Pons (tissue), 1 donor: ENCODE results near the gene TIGAR.

ENCODE experiments used
- DNase-seq: peaks from one replicate; pipeline ENCODE4 v3.0.0-alpha.2; 2016; ENCODE audit warnings: low spot score

TIGAR gene

GRCh38 chr12:4320853-4321701, at the start of gene TIGAR:
TSS of gene TIGAR (plus strand) at chr12:4321213. CDS start at chr12:4321272, 59 bp downstream.
- peak; percentile 96 for DNase-seq

GRCh38 chr12:4271717-4272423, 49.1 kb upstream of the TIGAR start:
- DNase-seq: peak; percentile 60

GRCh38 chr12:4272424-4273272, 48.4 kb upstream of the TIGAR start:
- peak; percentile 25 for DNase-seq

DNA sequence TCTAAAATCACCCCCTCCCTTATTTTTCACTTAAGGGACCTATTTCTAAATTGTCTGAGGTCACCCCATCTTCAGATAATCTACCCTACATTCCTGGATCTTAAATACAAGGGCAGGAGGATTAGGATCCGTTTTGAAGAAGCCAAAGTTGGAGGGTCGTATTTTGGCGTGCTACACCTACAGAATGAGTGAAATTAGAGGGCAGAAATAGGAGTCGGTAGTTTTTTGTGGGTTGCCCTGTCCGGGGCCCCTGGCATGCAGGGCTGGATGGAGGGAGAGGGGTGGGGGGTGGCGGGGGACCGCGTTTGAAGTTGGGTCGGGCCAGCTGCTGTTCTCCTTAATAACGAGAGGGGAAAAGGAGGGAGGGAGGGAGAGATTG, 47.8 kb upstream of the TIGAR start:
- DNase-seq: peak; percentile 23

GRCh38 chr12:4273652-4274395, 47.2 kb upstream of the TIGAR start, which contains the start of gene CCND2:
TSS of gene CCND2 (plus strand) at chr12:4273762. CDS start at chr12:4274041, 279 bp downstream.
- peak; percentile 84 for DNase-seq

DNA sequence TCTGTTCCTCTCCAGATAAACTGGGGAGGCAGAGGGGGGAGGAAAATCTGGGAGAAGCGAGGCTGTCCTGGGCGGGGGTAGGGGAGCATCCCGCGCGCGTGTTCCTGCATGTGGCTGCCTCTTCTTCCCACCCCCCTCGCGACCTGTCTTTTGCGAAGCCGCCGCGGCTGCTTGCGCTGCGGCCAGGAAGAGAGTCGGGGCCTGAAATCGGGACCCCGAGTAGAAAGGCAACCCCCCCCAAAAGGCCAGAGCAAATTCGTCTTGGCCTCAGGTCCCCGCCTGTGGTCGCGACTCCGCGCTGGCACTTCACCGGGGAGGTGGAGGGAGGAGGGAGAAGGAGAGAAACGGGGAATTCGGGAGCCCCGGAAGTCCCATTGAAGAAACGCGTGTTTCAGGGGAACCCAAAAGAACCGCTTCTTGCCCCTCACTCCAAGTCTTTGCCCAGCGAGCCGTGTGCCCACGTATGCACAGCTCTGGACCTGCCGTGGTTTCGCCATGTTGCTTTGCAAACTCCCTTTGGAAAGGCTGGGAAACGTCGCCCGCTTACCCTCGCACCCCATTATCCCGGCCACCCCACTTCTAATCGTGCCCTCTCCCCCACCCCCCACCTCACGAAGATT, 46.5 kb upstream of the TIGAR start:
- DNase-seq: no peak

GRCh38 chr12:4275016-4275869, 45.8 kb upstream of the TIGAR start:
- no peak for DNase-seq

DNA sequence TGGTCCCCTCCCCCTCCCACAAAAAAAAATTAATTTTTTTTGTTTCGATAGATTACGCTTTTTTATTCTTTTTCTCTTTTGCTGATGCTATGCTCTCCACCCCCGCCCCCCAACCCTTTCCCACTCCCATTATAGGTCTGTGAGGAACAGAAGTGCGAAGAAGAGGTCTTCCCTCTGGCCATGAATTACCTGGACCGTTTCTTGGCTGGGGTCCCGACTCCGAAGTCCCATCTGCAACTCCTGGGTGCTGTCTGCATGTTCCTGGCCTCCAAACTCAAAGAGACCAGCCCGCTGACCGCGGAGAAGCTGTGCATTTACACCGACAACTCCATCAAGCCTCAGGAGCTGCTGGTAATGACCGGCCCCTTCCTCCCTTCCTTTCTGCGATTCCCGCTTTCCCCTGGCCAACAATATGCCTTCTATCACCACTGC, 45.1 kb upstream of the TIGAR start:
- DNase-seq: no peak

GRCh38 chr12:4276524-4277204, 44.3 kb upstream of the TIGAR start:
- DNase-seq: peak; percentile 95

GRCh38 chr12:4277205-4277543, 43.8 kb upstream of the TIGAR start:
- no peak for DNase-seq

- no peak for DNase-seq
Measured at GRCh38 chr12:4277857-4278256, 43.2 kb upstream of the TIGAR start.

DNA sequence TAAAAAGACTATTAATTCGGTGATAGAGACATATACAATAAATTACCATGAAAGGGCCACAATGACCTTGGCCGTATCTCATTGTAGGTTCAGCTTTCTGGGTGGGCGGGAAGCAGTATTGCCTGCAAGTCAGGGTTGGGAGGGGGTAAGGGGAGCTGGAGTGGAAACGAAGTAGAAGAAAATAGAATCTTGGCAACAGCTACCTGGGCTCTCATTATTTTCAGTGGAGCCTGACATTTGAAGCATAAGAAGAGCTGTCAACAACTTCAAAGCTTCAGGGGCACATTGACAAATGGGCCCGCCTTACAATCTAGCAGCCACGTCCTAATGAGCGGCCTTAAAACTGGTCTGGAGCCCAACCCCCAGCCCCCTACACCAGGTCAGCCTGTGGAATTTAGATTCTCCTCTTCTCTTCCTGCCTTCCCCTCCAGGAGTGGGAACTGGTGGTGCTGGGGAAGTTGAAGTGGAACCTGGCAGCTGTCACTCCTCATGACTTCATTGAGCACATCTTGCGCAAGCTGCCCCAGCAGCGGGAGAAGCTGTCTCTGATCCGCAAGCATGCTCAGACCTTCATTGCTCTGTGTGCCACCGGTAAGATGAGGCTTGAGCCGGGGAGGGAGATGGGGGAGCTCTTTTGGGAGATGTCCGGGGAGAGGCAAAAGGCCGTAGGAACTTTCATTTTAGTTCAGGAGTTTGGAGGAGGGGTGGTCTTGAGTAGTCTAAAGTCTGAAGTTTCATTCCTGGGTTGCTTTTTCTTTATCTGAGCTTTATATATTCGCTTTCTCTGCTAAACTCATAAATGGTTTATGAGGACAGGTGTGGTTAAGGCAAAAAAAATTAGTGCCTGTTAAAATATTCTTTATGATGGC, 42.5 kb upstream of the TIGAR start:
- DNase-seq: peak; percentile 78

- DNase-seq: no peak
Measured at GRCh38 chr12:4279198-4279690, 41.8 kb upstream of the TIGAR start.

- DNase-seq: no peak
Measured at GRCh38 chr12:4280351-4281163, 40.5 kb upstream of the TIGAR start.

DNA sequence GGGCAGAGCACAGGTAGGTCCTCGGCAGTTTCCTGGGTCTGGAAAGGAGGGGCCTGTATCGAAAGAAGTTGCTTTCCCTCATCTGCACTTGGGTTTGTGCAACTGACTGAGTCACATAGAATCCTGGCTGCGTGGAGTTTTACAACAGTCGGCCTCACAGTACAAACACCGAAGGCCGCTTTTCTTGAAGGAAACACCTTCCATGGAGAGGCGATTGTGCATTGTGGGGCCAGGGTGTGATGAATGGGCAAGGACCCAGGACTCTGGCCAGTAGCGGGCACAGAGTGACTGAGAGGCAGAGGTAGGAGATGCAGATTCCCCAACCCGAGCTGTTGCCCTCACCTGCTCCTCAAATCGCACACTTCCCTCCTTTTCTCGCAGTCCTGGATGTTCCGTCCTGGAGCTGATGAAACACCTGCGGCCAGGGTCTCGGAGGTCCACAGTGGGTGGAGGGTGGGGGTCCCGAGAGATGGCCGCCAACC, 39.8 kb upstream of the TIGAR start:
- DNase-seq: no peak

GRCh38 chr12:4282103-4282891, 38.7 kb upstream of the TIGAR start:
- DNase-seq: no peak
